Muscle of back (tissue), 11 donors: ENCODE results near the gene LRRC25. TPM values are rescaled to one million over a fixed set of nuclear protein-coding genes. Genes with fewer than 3 reads are reported as not detected.

Experiments
- DNase-seq, 3 donors: peaks; one replicate each; pipeline versions ENCODE4 v3.0.0 to v3.0.0-alpha.2; 2013
- polyA plus RNA-seq, 10 donors: library from polyadenylated mRNA; unstranded; fragments of 120-200 nt; gene quantifications; one replicate each; pipeline ENCODE4 v1.2.1, GENCODE V29; 2013; ENCODE audit not compliant: insufficient read length in 10 of 10

The LRRC25 gene
- polyA plus RNA-seq, 10 donors, result 1.0 to 2.5 (median 1.5) TPM

DNA sequence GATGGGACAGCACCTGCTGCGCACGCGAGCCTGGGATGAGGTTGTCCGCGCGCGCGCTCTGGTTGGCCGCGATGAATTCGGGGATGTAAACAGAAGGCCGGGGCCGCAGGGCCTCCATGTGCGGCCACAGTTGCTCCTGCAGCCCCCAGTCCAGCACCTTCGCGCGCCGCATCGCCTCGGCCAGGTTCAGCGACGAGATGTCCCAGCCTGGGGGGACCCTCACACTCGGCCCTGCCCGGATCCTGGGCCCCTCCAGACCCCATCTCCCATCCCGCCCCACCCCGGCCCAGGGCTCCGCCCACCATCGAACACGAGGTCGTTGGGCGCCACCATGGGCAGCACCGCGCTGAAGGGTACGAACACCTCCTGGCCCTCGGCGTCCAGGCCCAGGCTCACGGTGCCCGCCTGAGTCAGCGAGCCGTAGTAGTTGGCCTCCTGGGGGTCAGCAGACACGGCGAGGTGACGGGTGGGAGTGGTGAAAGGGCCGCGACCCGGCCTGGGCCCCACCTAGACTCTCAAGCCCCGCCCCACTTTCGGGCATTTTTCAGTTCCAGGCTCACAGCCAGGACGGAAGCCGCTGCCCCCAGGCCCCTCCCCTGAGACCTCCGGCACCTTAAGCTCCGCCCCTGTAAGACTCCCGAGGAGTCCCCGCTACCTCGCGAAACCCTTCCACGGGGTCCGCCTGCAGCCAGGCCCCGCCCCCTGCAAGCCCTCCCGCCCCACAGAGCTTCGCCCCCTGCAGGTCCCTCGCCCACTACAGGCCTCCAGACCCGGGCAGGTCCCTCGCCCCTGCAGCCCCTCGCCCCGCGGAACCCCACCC is 39.5 kb upstream of the LRRC25 start:
- peak; percentile 68 to 82 (median 75) for DNase-seq

- no peak for DNase-seq
Observed at GRCh38 chr19:18435842-18436670, 38.6 kb upstream of the LRRC25 start.

GRCh38 chr19:18435178-18435841 is 37.9 kb upstream of the LRRC25 start:
- no peak for DNase-seq

- no peak for DNase-seq
Observed at GRCh38 chr19:18434411-18435175, 37.2 kb upstream of the LRRC25 start.

DNA sequence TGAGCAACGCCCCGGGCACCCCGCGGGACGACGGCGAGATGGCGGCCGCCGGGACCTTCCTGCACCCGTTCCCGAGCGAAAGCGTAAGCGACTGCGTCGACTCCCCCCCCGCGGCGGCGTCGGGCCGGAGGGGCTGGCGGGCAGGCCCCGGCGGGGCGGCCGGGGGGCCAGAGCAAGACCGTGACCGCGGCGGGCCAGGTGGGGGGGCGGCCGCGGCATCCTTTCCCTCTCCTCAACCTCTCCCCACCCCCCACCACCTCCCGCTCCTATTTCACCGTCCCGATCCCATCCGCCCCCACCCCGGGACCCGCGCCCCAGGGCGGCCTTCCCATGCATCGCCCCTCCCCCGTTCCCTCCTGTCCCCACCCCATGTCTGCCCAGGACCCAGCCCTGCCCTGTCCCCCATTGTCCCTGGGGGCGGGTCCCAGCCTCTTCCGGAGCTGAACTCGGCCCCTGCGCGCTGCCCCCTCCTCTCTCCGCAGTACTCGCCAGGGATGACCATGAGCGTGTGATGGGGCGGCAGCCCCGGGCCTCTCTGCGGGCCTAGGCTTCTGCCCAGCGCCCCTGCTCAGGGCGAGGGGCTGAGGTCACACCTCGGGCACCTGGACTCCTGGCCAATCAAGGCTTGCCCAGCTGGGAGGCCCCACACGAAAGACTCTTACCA is 36.4 kb upstream of the LRRC25 start:
- DNase-seq, result no peak

- DNase-seq, result peak in 1 of 3 donors; percentile 72
Observed at GRCh38 chr19:18433015-18433691, 35.7 kb upstream of the LRRC25 start.

GRCh38 chr19:18432275-18433014 is 35.0 kb upstream of the LRRC25 start:
- DNase-seq, result no peak

DNA sequence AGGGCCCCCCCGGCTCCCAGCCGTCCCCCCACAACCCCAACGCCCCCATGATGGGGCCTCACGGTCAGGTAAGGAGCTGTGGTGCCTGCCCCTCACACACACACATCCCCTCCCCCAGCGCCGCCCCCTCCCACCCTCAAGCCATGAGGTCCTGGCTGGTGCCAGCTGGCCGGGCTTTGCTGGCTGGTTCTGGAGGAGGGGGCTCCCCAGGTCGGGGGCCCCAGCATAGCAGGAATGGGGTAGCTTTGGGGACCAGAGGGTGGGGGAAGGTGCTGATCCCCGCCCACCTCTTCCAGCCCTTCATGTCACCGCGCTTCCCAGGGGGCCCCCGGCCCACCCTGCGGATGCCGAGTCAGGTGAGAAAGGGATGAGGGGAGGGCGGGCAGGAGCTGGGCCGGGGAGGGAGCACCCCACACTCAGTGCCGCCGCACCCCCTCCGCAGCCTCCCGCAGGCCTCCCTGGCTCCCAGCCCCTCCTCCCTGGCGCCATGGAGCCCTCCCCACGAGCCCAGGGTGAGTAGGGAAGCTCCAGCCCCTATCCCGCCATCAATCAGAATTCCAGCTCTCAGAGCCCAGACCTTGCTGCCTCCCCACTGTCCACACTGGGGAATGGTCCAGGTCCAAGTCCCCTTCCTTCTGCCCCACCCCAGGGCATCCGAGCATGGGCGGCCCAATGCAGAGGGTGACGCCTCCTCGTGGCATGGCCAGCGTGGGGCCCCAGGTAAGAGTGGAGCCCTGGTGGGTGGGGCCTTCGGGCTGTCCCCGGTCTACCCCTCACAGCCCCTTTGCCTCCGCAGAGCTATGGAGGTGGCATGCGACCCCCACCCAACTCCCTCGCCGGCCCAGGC is 34.2 kb upstream of the LRRC25 start:
- no peak for DNase-seq

DNA sequence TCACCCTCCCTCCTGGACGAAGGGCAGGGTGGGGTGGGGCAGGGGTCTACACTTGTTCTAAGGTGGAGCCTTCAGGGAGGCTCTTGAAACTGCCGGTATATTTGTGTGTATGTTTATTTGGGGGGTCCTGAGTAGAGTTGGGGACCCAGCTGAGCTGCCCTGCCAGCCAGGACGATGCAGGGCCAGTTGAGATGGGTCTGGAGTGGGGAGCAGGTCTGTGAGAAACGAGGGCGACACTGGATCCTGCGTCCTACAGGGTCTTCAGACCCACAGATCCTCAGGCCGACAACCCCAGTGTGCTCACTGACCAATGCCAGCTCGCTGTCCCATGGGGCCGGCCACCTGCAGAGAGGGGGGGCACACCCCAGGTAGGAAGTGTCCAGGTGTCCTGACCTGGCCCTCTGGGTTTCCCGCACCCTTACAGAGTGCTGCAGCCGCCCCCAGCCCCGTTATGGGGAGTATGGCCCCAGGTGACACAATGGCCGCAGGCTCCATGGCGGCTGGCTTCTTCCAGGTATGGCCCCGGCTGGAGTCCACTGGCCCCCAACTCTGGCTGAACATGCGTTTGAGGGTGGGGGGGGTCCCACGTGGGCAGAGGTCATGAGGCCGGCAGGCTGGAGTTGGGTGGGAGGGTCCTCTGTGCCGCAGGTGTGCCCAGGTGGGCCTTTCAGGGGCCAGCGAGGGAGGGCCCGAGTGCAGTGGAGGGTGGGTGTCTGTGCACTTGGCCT is 33.2 kb upstream of the LRRC25 start:
- no peak for DNase-seq

DNA sequence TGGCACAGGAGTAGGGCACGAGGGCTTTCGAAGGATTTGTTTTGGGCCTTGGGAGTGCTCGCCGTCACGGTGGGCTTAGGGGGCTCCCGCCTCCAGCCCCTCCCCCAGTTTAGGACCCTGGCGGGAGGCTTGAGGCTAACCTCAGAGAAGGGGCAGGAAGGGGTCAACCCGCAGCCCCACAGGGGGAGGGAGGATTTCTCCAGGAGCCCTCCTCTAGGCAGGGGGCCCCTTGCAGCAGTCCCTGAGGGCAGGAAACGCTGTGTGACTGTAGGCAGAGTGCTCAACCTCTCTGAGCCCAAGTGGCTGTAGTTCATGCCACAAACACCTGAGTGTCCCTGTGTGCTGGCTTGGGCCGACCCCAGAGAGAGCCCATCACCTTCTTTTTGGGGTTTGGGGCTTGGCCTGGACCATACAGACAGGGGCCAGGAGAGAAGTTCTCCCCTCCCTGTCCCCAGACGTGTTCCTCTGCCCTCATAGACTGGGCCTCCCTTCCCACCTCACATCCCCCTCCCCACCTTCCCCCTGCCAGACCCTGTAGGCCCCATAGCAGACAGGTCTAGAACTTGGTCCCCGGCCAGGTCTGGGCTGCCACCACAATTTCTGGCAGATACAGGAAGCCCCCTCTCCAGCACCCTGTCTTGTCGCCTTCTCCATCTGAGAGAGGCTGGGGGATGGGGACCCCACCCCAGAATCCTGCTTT is 32.4 kb upstream of the LRRC25 start:
- no peak for DNase-seq

GRCh38 chr19:18428787-18429674 is 31.6 kb upstream of the LRRC25 start:
- peak; percentile 76 to 89 (median 80) for DNase-seq

DNA sequence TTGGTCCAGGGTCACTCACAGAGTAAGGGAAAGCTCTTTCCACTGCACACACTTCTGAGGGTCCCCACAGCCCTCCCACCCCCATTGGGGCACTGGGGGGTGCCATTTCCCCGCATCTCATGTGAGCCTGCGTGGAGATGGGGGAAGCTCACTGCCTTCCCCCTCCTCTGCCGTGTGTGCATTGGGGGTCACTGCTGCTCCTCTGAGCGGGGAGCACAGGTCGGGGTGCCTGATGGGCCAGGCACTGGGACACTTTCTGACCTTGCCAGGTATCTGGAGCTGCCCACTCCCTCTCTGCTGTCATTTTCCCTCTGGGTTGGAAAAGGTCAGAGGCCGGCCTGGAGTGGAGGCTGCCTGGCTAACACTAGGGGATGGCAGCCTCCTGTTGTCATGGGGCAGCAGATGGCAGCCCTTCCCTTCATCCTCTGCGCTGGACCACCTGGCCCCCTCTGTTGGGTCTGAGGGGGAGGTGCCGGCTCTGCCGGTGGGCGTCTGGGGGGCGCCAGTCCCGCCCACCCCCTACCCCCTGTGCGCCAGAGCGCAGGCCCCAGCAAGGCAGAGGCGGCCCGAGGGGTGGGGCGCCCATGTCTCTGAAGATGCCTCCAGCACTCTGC is 30.9 kb upstream of the LRRC25 start:
- no peak for DNase-seq

DNA sequence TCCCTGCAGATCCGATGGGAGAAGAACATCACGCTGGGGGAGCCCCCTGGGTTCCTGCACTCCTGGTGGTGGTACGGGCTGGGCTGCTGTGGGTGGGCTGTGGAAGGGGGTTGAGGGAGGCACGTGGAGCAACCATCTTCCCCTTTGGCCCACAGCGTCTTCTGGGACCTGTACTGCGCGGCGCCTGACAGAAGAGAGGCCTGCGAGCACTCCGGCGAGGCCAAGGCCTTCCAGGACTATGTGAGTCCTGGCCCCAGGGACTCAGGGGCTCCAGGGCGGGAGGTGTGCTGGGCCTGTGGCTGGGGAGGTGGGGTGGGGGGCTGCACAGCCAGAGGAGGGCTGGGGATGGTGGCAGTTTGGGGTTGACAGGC is 30.3 kb upstream of the LRRC25 start:
- DNase-seq, result no peak

DNA sequence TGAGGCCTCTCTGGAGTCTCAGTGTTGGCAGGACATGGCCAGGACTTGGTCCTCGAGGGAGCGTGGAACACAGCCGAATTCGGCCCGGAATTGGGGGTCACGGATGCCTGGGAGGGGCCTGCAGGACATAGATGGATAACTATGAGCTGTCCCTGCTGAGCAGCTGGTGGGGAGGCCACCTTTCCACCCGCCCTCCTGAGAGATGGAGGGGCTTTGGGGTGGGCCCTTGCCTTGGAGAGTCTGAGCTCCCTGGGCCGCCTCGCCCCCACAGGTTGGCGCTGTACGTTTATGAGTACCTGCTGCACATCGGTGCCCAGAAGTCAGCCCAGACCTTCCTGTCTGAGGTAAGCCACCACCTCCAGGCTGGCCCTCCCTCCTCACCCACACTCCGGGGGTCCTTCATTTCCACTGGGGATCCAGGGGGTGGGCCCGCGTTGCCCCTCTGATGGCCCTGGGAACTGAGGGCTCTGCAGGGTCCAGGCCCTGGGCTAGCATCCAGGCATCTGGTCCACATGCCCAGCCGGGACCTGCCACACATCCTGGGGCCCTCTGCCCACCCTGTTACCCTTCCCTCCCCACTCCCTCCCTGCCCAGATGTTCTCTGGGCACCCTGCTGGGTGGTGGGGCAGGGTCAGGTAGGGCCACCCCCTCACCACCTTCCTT is 29.8 kb upstream of the LRRC25 start:
- no peak for DNase-seq

DNA sequence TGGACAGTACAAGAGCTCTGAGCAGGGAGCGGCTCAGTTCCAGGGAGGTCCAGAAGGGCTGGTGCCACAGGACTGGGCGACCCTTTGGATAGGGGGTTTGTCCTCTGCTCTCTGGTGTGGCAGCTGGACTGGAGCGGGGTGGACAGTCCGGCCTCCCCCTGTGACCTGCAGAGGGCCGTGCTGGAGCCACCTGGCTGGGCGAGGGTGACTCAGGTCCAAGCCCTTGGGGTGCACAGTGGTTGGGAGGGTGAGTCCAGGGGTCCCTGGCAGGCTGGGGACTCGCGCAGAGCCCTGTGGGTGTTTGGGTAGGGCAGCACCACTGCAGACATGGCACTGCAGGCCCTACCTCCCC is 29.0 kb upstream of the LRRC25 start:
- DNase-seq, result no peak
